ENCODE measurements around the gene ARRB1.
"Not testable (repeated sequence)": the region's sequence is repeated elsewhere in the genome, so short reads cannot be mapped to it uniquely, and the experiment has no call there.

GRCh38 chr11:75274716-75275115 lies 76.7 kb downstream of the ARRB1 start:
- TF ChIP-seq, protein P1, sequence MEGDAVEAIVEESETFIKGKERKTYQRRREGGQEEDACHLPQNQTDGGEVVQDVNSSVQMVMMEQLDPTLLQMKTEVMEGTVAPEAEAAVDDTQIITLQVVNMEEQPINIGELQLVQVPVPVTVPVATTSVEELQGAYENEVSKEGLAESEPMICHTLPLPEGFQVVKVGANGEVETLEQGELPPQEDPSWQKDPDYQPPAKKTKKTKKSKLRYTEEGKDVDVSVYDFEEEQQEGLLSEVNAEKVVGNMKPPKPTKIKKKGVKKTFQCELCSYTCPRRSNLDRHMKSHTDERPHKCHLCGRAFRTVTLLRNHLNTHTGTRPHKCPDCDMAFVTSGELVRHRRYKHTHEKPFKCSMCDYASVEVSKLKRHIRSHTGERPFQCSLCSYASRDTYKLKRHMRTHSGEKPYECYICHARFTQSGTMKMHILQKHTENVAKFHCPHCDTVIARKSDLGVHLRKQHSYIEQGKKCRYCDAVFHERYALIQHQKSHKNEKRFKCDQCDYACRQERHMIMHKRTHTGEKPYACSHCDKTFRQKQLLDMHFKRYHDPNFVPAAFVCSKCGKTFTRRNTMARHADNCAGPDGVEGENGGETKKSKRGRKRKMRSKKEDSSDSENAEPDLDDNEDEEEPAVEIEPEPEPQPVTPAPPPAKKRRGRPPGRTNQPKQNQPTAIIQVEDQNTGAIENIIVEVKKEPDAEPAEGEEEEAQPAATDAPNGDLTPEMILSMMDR (IDR thresholded peaks at IDR 0.05; ENCODE audit: low read depth, low read length) = not testable (repeated sequence)
- not testable (repeated sequence) for TF ChIP-seq EZH2phosphoT487 (IDR thresholded peaks at IDR 0.05; ENCODE audit: low read depth)

Measured in OCI-LY3 (cell line).